Gastroesophageal sphincter (tissue), 4 donors: ENCODE data around the gene KRTAP24-1. TPM values are rescaled to one million over a fixed set of nuclear protein-coding genes. Genes with fewer than 3 reads are reported as not detected.

ENCODE experiments used
- ATAC-seq: fragments of 150-250 bp; one replicate; pipeline ENCODE4 v1.9.1; 2016; ENCODE audit warnings: mild to moderate bottlenecking, moderate library complexity
- H3K27ac ChIP-seq, 4 donors: fragments of 200-600 bp; sonication (generic) in 3 of 4; 1 replicate in 3 of 4; 2 replicates in 1 of 4; pipeline ENCODE4 v1.5.1; 2016 to 2019
- H3K27me3 ChIP-seq: fragments of 200-600 bp; sonication (generic); one replicate; pipeline ENCODE4 v1.5.1; 2019
- H3K36me3 ChIP-seq, 2 donors: fragments of 200-600 bp; sonication (generic); one replicate each; pipeline ENCODE4 v1.5.1; 2019; ENCODE audit warnings: control low read depth in 1 of 2
- H3K4me1 ChIP-seq, 3 donors: fragments of 200-600 bp; sonication (generic); 1 replicate in 2 of 3; 2 replicates in 1 of 3; pipeline ENCODE4 v1.5.1; 2016 to 2019; ENCODE audit warnings: control low read depth in 2 of 3
- H3K4me3 ChIP-seq, 2 donors: fragments of 200-600 bp; sonication (generic); one replicate each; pipeline ENCODE4 v1.5.1; 2019; ENCODE audit warnings: mild to moderate bottlenecking in 1 of 2, moderate library complexity in 1 of 2
- H3K9me3 ChIP-seq, 3 donors: fragments of 200-600 bp; sonication (generic); one replicate each; pipeline ENCODE4 v1.5.1; 2017 to 2019; ENCODE audit warnings: control low read depth in 2 of 3
- CTCF ChIP-seq, 4 experiments: fragments of 200-600 bp in 2 of 4; fragments of 450-650 bp in 2 of 4; sonication (generic) in 1 of 4; IDR thresholded peaks; one replicate each; pipeline ENCODE4 v1.5.1; 2017 to 2019; ENCODE audit warnings: antibody characterized with exemption in 4 of 4, mild to moderate bottlenecking in 2 of 4, moderate library complexity in 2 of 4
- EP300 ChIP-seq: sonication (generic); formaldehyde crosslinking; IDR thresholded peaks from one replicate; pipeline ENCODE4 v1.6.1; 2017; ENCODE audit warnings: antibody characterized with exemption, mild to moderate bottlenecking
- POLR2A ChIP-seq, 2 donors: fragments of 450-650 bp; IDR thresholded peaks; one replicate each; pipeline ENCODE4 v1.6.1; 2017; ENCODE audit warnings: antibody characterized with exemption in 2 of 2, mild to moderate bottlenecking in 2 of 2, moderate library complexity in 1 of 2
- POLR2AphosphoS5 ChIP-seq: sonication (generic); formaldehyde crosslinking; IDR thresholded peaks from one replicate; pipeline ENCODE4 v1.6.1; 2017; ENCODE audit warnings: antibody characterized with exemption
- WGBS, 2 donors: methylation state at CpG; one replicate each; pipeline ENCODE4 v1.1.5; 2018; ENCODE audit warnings: low coverage in 1 of 2; 5-methylcytosine and 5-hydroxymethylcytosine counted together
- total RNA-seq, 4 donors: library from RNA; depleted of rRNA; stranded (reverse); fragments of >200 nt; gene quantifications; one replicate each; pipeline ENCODE4 v1.1.0, GENCODE V29; 2016

KRTAP24-1 gene
- total RNA-seq, 4 donors from 2014 or later, result not detected

DNA sequence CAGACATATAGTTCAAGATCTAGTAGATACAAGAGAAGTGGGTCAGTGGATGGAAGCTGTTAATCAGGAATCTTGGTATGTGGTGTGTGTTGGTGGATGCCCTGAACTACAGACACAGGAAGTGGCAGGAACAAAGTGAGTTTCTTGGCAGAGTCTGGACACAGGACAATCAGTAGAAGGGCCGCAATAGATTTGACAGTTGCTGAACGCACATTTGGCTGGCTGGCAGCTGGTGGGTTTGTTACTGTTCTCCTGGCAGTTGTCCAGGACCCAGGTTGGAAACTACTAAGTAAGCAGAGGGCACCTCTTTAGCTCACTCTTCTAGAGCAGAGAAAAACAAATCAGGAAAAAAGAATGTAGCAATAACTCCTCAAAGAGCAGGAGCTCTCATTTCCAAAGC lies 24.1 kb upstream of the KRTAP24-1 start:
- Histone ChIP-seq H3K9me3 (no peaks in the 10 kb centered on the region), H3K27me3 (no peaks in the 10 kb centered on the region), H3K4me1 (no peaks in the 10 kb centered on the region), H3K27ac (no peak overlapping the region), H3K4me3 (no peak overlapping the region), H3K36me3 (no peaks in the 10 kb centered on the region)
- TF ChIP-seq EP300, result no peak
- WGBS, 2 donors, result 49 to 58% methylated on average over 2 of the region's 2 CpGs
- no peak for ATAC-seq

GRCh38 chr21:30305136-30305535 lies 22.4 kb upstream of the KRTAP24-1 start:
- H3K36me3 ChIP-seq, result no peaks in the 10 kb centered on the region
- TF ChIP-seq POLR2AphosphoS5 (no peak), CTCF (IDR thresholded peaks at IDR 0.05) (no peak), EP300 (no peak), POLR2A (IDR thresholded peaks at IDR 0.05) (no peak)
- no peak overlapping the region for H3K4me3 ChIP-seq
- H3K27me3 ChIP-seq, result no peaks in the 10 kb centered on the region
- ATAC-seq, result no peak
- no peaks in the 10 kb centered on the region for H3K9me3 ChIP-seq
- 22 to 32% methylated on average over 1 of the region's 1 CpG for WGBS, 2 donors
- no peaks in the 10 kb centered on the region for H3K4me1 ChIP-seq
- H3K27ac ChIP-seq, result no peak overlapping the region

- no peaks in the 10 kb centered on the region for H3K9me3 ChIP-seq
- TF ChIP-seq POLR2AphosphoS5 (no peak), CTCF (IDR thresholded peaks at IDR 0.05) (no peak)
- H3K36me3 ChIP-seq, result no peaks in the 10 kb centered on the region
- ATAC-seq, result no peak
- no peaks in the 10 kb centered on the region for H3K4me1 ChIP-seq
- H3K27me3 ChIP-seq, result no peaks in the 10 kb centered on the region
- no peak within 1 kb of the TSS for H3K4me3 ChIP-seq
- H3K27ac ChIP-seq, result no peak within 1 kb of the TSS
- 91% methylated on average over 2 of the region's 2 CpGs; no CpG with 5 or more reads in 1 of the 2 donors for WGBS, 2 donors
Measured at GRCh38 chr21:30289215-30289614, 6.5 kb upstream of the KRTAP24-1 start, which contains the start of gene KRTAP25-1. Gene KRTAP25-1, minus strand, starts transcription at chr21:30289514. Its CDS starts 24 bp downstream, at chr21:30289490.

GRCh38 chr21:30271611-30272010 lies 11.1 kb downstream of the KRTAP24-1 start:
- Histone ChIP-seq H3K4me1 (no peaks in the 10 kb centered on the region), H3K27ac (no peak overlapping the region), H3K27me3 (no peaks in the 10 kb centered on the region), H3K36me3 (no peaks in the 10 kb centered on the region), H3K4me3 (no peak overlapping the region), H3K9me3 (no peaks in the 10 kb centered on the region)
- TF ChIP-seq CTCF (IDR thresholded peaks at IDR 0.05) (no peak), EP300 (no peak), POLR2AphosphoS5 (no peak), POLR2A (IDR thresholded peaks at IDR 0.05) (no peak)
- no peak for ATAC-seq
- 67 to 86% methylated on average over 1 of the region's 1 CpG for WGBS, 2 donors

GRCh38 chr21:30271156-30271555 lies 11.6 kb downstream of the KRTAP24-1 start:
- Histone ChIP-seq H3K27ac (no peak overlapping the region), H3K36me3 (no peaks in the 10 kb centered on the region)

More at GRCh38 chr21:30271156-30271555, 11.6 kb downstream of the KRTAP24-1 start:
- H3K27me3 ChIP-seq, result no peaks in the 10 kb centered on the region
- H3K4me3 ChIP-seq, result no peak overlapping the region
- WGBS, 2 donors, result 60 to 77% methylated on average over 5 of the region's 5 CpGs
- no peak for ATAC-seq
- no peaks in the 10 kb centered on the region for H3K9me3 ChIP-seq
- H3K4me1 ChIP-seq, result no peaks in the 10 kb centered on the region
- TF ChIP-seq CTCF (IDR thresholded peaks at IDR 0.05) (no peak), POLR2AphosphoS5 (no peak), POLR2A (IDR thresholded peaks at IDR 0.05) (no peak), EP300 (no peak)
